ENCODE data around the gene EFNA2.
A peak's percentile ranks its signal among the peaks of the same experiment; 100 is the strongest.
"Not testable (repeated sequence)": the region's sequence is repeated elsewhere in the genome, so short reads cannot be mapped to it uniquely, and the experiment has no call there.

The EFNA2 gene

GRCh38 chr19:1246265-1247087 is 39.2 kb upstream of the EFNA2 start:
- ATAC-seq; H3K4me3 Mint-ChIP-seq; DNase-seq (ENCODE audit: low spot score in 2 of 2); H3K9me3 Mint-ChIP-seq; H3K27ac Mint-ChIP-seq: not testable (repeated sequence)
- H3K4me1 Mint-ChIP-seq: peaks cover 15% of the 10 kb centered on the region
- peaks cover 40% of the 10 kb centered on the region for H3K36me3 Mint-ChIP-seq

- no peak for ATAC-seq
- DNase-seq (ENCODE audit: low spot score in 2 of 2): no peak
- Mint-ChIP-seq H3K27ac (peak overlapping the region; percentile 76), H3K9me3 (no peaks in the 10 kb centered on the region), H3K4me3 (peak overlapping the region; percentile 62), H3K36me3 (peaks cover 48% of the 10 kb centered on the region), H3K4me1 (peaks cover 6% of the 10 kb centered on the region)
Measured at GRCh38 chr19:1247748-1248138, 37.9 kb upstream of the EFNA2 start.

GRCh38 chr19:1248139-1248785 is 37.4 kb upstream of the EFNA2 start, which contains the start of gene MIDN:
TSS of gene MIDN (plus strand) at chr19:1248583. CDS start at chr19:1250297, 1,714 bp downstream.
- DNase-seq (ENCODE audit: low spot score in 2 of 2) (peak; percentile 74 to 92), ATAC-seq (peak; percentile 42)
- Mint-ChIP-seq H3K36me3 (peaks cover 49% of the 10 kb centered on the region), H3K27ac (peak within 1 kb of the TSS; percentile 76), H3K4me1 (peaks cover 9% of the 10 kb centered on the region), H3K4me3 (peak within 1 kb of the TSS; percentile 90), H3K9me3 (no peaks in the 10 kb centered on the region)

- Mint-ChIP-seq H3K9me3 (no peaks in the 10 kb centered on the region), H3K36me3 (peaks cover 55% of the 10 kb centered on the region), H3K27ac (peak overlapping the region; percentile 76), H3K4me1 (peaks cover 13% of the 10 kb centered on the region), H3K4me3 (peak overlapping the region; percentile 62)
- DNase-seq (ENCODE audit: low spot score in 2 of 2): peak; percentile 94 to 95
- ATAC-seq: peak; percentile 49
Measured at GRCh38 chr19:1248786-1249297, 36.8 kb upstream of the EFNA2 start.

- Mint-ChIP-seq H3K36me3 (peaks cover 61% of the 10 kb centered on the region), H3K27ac (peak overlapping the region; percentile 63), H3K9me3 (no peaks in the 10 kb centered on the region), H3K4me3 (peak overlapping the region; percentile 90), H3K4me1 (peaks cover 12% of the 10 kb centered on the region)
- peak; percentile 67 for ATAC-seq
- peak; percentile 85 to 94 for DNase-seq (ENCODE audit: low spot score in 2 of 2)
Measured at GRCh38 chr19:1249298-1249989, 36.2 kb upstream of the EFNA2 start.

GRCh38 chr19:1249990-1250436 is 35.7 kb upstream of the EFNA2 start:
- H3K9me3 Mint-ChIP-seq: no peaks in the 10 kb centered on the region
- peak overlapping the region; percentile 63 for H3K27ac Mint-ChIP-seq
- ATAC-seq (no peak), DNase-seq (ENCODE audit: low spot score in 2 of 2) (no peak)
- peaks cover 66% of the 10 kb centered on the region for H3K36me3 Mint-ChIP-seq
- peak overlapping the region; percentile 90 for H3K4me3 Mint-ChIP-seq
- peaks cover 12% of the 10 kb centered on the region for H3K4me1 Mint-ChIP-seq

GRCh38 chr19:1250437-1251260 is 35.0 kb upstream of the EFNA2 start:
- DNase-seq (ENCODE audit: low spot score in 2 of 2): no peak
- peaks cover 16% of the 10 kb centered on the region for H3K4me1 Mint-ChIP-seq
- H3K9me3 Mint-ChIP-seq: no peaks in the 10 kb centered on the region
- no peak for ATAC-seq
- peak overlapping the region; percentile 90 for H3K4me3 Mint-ChIP-seq
- peak overlapping the region; percentile 94 for H3K27ac Mint-ChIP-seq
- peaks cover 73% of the 10 kb centered on the region for H3K36me3 Mint-ChIP-seq

GRCh38 chr19:1251330-1252220 is 34.1 kb upstream of the EFNA2 start:
- H3K9me3 Mint-ChIP-seq: no peaks in the 10 kb centered on the region
- H3K4me3 Mint-ChIP-seq: peak overlapping the region; percentile 90
- peaks cover 16% of the 10 kb centered on the region for H3K4me1 Mint-ChIP-seq
- DNase-seq (ENCODE audit: low spot score in 2 of 2) (peak in 1 of 2 donors; percentile 84), ATAC-seq (no peak)
- H3K27ac Mint-ChIP-seq: peak overlapping the region; percentile 94
- peaks cover 79% of the 10 kb centered on the region for H3K36me3 Mint-ChIP-seq

- Mint-ChIP-seq H3K9me3 (no peaks in the 10 kb centered on the region), H3K36me3 (peaks cover 80% of the 10 kb centered on the region), H3K27ac (peak overlapping the region; percentile 94), H3K4me1 (peaks cover 17% of the 10 kb centered on the region), H3K4me3 (peak overlapping the region; percentile 90)
- DNase-seq (ENCODE audit: low spot score in 2 of 2) (peak in 1 of 2 donors; percentile 80), ATAC-seq (peak; percentile 11)
Measured at GRCh38 chr19:1252221-1252820, 33.4 kb upstream of the EFNA2 start.

- peaks cover 24% of the 10 kb centered on the region for H3K4me1 Mint-ChIP-seq
- no peaks in the 10 kb centered on the region for H3K9me3 Mint-ChIP-seq
- H3K36me3 Mint-ChIP-seq: peaks cover 87% of the 10 kb centered on the region
- peak overlapping the region; percentile 94 for H3K27ac Mint-ChIP-seq
- ATAC-seq: peak; percentile 44
- peak; percentile 59 to 87 for DNase-seq (ENCODE audit: low spot score in 2 of 2)
- H3K4me3 Mint-ChIP-seq: peak overlapping the region; percentile 90
Measured at GRCh38 chr19:1252821-1253513, 32.7 kb upstream of the EFNA2 start.

- Mint-ChIP-seq H3K4me3 (peak overlapping the region; percentile 90), H3K27ac (peak overlapping the region; percentile 92), H3K4me1 (peaks cover 28% of the 10 kb centered on the region), H3K9me3 (no peaks in the 10 kb centered on the region), H3K36me3 (peaks cover 88% of the 10 kb centered on the region)
- ATAC-seq (no peak), DNase-seq (ENCODE audit: low spot score in 2 of 2) (peak in 1 of 2 donors; percentile 48)
Measured at GRCh38 chr19:1253514-1254080, 32.1 kb upstream of the EFNA2 start.

GRCh38 chr19:1254081-1254527 is 31.6 kb upstream of the EFNA2 start:
- Mint-ChIP-seq H3K27ac (peak overlapping the region; percentile 75), H3K9me3 (no peaks in the 10 kb centered on the region), H3K4me3 (peak overlapping the region; percentile 90), H3K36me3 (peaks cover 92% of the 10 kb centered on the region), H3K4me1 (peaks cover 28% of the 10 kb centered on the region)
- no peak for DNase-seq (ENCODE audit: low spot score in 2 of 2)
- no peak for ATAC-seq

All from stimulated activated effector memory CD8-positive, alpha-beta T cell treated with anti-CD3 and anti-CD28 coated beads, Interleukin-12 subunit alpha, Interleukin-12 subunit beta, amount 100 ng/mL, for 72 hours (primary cell).